GM19043 (cell line): ENCODE results near the gene CLHC1.
"Not testable (repeated sequence)": the region's sequence is repeated elsewhere in the genome, so short reads cannot be mapped to it uniquely, and the experiment has no call there.

Experiments
- ATAC-seq: cut with Tn5 transposase; IDR thresholded peaks from one replicate; pipeline ENCODE4 v1.9.1; 2021; ENCODE audit warnings: low read depth; ENCODE audit not compliant: unreplicated experiment

Gene CLHC1

GRCh38 chr2:55232084-55232862 is at the start of gene CLHC1, which contains the start of gene RPS27A:
Gene CLHC1 (minus strand): TSS chr2:55232293. CDS start chr2:55222411, 9,882 bp downstream.
Gene RPS27A (plus strand): TSS chr2:55232688. CDS start chr2:55232825, 137 bp downstream.
- ATAC-seq, result peak; percentile 90

DNA sequence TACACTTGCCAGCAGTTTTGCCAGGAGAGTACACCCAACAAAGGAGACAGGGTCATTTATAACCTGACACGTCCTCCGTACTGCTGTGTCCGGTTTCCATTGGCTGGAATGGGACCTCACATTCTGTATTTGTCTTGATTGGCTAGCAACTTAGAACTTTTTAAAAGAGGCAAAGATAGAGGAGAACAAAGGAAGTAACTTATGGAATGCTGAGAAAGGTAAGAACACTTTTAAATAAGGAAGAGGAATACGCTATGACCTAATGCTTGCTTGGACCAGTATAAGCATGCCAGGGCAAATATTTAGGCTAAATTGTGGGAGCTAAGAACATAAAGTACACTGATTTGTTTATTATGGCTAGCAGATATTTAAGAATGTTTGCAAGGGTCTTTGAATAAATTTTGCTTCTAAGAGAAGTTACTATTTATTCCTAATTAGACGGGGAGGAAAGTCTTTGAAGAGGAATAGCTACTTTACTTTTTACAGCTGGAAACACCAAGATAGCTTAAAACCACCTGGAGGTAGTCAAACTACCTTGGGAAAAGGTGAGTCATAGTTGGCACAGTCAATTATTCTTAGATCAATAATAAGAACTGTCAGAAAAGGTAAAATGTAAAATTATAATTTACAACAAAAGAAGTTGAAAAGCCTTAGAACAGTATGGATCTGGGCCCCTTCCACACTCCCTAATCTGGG is 48.9 kb upstream of the CLHC1 start:
- ATAC-seq, result not testable (repeated sequence)

DNA sequence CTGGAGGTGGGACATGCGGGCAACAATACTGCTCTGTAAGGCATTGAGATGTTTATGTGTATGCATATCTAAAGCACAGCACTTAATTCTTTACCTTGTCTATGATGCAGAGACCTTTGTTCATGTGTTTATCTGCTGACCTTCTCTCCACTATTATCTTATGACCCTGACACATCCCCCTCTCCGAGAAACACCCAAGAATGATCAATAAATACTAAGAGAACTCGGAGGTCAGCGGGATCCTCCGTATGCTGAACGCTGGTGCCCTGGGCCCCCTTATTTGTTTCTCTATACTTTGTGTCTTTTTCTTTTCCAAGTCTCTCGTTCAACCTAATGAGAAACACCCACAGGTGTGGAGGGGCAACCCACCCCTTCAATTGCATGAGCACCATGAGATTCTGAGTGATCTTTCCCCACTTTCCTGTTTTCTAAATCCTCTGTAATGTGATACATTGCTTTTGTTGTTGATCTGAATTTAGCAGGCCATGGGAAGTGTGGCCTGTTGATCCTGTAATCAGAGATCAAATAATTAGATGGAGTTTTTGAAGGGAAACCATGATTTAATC is 47.8 kb upstream of the CLHC1 start:
- ATAC-seq, result not testable (repeated sequence)

DNA sequence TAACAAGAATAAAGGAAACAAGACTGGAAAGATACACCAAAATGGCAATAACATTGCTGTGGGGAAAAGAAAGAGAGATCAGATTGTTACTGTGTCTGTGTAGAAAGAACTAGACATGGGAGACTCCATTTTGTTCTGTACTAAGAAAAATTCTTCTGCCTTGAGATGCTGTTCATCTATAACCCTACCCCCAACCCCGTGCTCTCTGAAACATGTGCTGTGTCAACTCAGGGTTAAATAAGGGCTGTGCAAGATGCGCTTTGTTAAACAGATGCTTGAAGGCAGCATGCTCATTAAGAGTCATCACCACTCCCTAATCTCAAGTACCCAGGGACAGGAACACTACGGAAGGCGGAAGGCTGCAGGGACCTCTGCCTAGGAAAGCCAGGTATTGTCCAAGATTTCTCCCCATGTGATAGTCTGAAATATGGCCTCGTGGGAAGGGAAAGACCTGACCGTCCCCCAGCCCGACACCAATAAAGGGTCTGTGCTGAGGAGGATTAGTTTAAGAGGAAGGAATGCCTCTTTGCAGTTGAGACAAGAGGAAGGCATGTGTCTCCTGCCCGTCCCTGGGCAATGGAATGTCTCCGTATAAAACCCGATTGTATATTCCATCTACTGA is 47.2 kb upstream of the CLHC1 start:
- ATAC-seq, result not testable (repeated sequence)

DNA sequence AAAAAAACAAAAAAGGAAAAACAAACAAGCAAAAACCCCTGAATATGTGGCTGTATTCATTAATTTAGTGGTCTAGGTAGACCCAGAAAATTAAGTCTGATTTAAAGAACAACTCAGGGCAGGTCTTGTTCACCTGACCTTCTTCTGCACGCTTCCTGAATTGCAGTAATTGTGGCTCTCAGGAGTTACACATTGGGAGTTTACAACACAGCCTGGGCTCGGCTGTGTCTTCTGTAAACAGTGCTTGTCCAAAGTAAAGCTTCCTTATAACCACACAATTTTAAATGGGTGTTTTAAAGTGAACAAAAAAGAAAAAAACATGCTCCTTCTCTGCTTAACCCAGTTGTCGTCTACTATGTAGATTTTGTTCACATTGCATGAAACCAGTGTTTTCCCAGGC is 45.2 kb upstream of the CLHC1 start:
- no peak for ATAC-seq

DNA sequence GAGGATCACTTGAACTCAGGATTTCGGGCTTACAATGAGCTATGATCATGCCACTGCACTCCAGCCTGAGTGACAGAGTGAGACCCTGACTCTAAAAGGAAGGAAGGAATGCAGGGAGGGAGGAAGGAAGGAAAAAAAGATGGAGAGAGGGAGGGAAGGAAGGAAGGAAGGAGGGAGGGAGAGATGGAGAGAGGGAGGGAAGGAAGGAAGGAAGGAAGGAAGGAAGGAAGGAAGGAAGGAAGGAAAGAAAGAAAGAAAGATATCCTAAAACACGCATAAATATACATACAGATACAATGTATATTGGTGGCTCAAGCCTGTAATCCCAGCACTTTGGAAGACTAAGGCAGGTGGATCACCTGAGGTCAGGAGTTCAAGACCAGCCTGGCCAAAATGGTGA is 42.3 kb upstream of the CLHC1 start:
- ATAC-seq, result not testable (repeated sequence)

GRCh38 chr2:55269645-55269990 is 37.5 kb upstream of the CLHC1 start:
- no peak for ATAC-seq

GRCh38 chr2:55268907-55269644 is 37.0 kb upstream of the CLHC1 start, which contains the start of gene MTIF2:
Gene MTIF2 (minus strand): TSS chr2:55269231. CDS start chr2:55263858, 5,373 bp downstream.
- ATAC-seq, result peak; percentile 97

- no peak for ATAC-seq
Observed at GRCh38 chr2:55268288-55268906, 36.3 kb upstream of the CLHC1 start.

DNA sequence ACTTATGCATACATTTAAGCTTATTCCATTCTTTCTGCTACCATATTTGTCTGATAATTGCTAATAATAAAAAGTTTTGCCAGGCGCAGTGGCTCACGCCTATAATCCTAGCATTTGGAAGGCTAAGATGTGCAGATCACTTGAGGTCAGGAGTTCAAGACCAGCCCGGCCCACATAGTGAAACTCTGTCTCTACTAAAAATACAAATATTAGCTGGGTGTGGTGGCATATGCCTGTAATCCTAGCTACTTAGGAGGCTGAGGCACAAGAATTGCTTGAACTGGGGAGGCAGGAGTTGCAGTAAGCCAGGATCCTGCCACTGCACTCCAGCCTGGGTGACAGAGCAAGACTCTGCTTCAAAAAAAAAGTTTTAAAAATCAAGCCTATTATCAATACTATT is 27.5 kb upstream of the CLHC1 start:
- ATAC-seq, result not testable (repeated sequence)

DNA sequence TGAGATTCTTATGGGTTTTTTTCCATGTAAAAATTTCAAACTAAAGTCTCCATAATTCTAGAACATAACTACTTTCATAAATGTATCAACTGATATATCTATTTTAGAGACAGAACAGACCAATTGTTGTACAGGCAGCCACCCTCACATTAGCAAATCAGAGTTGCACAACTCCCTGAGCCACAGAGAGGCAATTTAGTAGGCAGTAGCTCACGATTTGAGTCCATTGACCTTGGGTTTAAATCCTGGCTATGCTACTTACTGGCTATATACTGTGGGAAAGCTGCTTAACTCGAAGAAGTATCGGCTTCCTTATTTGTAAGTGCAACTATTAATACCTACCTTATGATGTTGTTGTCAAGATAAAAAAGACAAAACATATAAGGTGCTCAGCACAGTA is 20.7 kb upstream of the CLHC1 start:
- no peak for ATAC-seq

DNA sequence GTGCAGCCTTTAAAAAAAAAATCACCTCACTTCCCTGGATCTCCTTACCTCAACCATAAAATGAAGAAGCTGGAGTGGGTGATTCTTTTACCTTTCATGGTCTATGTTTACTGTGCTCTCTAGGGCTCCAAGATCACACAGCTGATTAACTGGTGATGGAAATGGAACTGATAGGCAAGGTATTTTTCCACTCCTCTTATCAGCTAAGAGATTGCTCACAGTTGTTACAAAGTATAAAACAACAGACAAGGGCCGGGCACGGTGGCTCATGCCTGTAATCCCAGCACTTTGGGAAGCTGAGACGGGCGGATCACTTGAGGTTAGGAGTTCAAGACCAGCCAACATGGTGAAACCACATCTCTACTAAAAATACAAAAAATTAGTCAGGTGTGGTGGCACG is 14.9 kb upstream of the CLHC1 start:
- ATAC-seq, result no peak

- ATAC-seq, result no peak
Observed at GRCh38 chr2:55245411-55245810, 13.3 kb upstream of the CLHC1 start.

DNA sequence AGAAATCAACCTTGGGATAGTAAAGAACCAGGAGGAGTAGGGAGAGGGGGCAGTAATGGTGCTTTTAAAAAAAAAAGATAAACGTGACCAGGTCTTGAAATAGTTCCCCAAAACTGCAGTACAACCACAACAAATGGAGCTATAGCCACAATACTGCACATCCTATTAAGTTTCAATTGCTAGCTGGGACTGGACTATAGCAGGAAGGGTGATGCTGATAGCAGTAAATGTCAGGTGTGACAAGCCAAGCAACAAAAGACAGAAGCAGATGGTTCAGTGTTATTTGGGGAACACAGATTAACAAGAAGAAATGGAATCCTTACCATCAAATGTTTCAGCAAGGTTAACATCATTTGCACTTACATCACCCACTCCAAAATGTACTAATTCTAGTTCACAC is 10.5 kb upstream of the CLHC1 start:
- no peak for ATAC-seq

- ATAC-seq, result not testable (repeated sequence)
Observed at GRCh38 chr2:55241582-55241981, 9.5 kb upstream of the CLHC1 start.

DNA sequence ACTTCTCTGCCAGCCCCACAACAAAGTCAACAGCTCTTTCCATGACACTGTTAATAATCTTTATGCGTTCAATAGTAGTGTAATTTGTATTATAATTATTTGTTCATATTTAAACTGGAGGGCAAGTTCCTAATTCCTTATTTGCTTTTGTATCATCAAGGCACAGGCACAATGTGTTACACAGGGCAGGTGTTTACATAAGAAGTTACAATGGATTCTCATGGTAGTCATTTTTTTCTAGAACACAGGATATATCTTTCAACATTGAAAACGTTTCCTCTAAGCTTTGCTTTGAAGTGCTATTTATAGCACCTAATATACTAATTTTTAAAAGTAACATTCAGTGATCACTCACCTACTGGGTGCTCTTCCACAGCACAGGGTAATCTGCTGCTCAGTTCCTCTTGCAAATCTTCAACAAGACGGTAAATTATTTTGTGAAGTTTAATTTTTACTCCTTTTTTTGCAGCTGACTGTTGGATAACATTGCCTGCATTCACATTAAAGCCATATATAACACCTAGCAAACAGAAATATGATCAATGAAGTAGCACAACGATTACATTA is 7.6 kb upstream of the CLHC1 start:
- ATAC-seq, result no peak

GRCh38 chr2:55236992-55237543 is 5.0 kb upstream of the CLHC1 start:
- no peak for ATAC-seq

GRCh38 chr2:55235724-55236538 is 3.8 kb upstream of the CLHC1 start:
- ATAC-seq, result no peak

GRCh38 chr2:55233658-55233940 is 1.5 kb upstream of the CLHC1 start:
- no peak for ATAC-seq
